M059J (cell line): Measurements from ENCODE around the gene ZDHHC1. TPM values are rescaled to one million over a fixed set of nuclear protein-coding genes. Genes with fewer than 3 reads are reported as not detected.

ENCODE experiments used
- DNase-seq: peaks from one replicate; pipeline ENCODE4 v3.0.0-alpha.2; 2012; ENCODE audit warnings: low read depth
- total RNA-seq: library from RNA; depleted of rRNA; stranded (reverse); fragments of >200 nt; shearing (Covaris generic); gene quantifications from 2 replicates; pipeline ENCODE4 v1.2.3, GENCODE V29; 2014

ZDHHC1 gene
- total RNA-seq, 1 experiment from 2014 or later, result 2.3 TPM

- no peak for DNase-seq
Observed at GRCh38 chr16:67409631-67410030, 6.6 kb downstream of the ZDHHC1 start.

GRCh38 chr16:67407788-67408452 lies 8.4 kb downstream of the ZDHHC1 start:
- no peak for DNase-seq

- DNase-seq, result no peak
Observed at GRCh38 chr16:67407176-67407787, 9.0 kb downstream of the ZDHHC1 start.

GRCh38 chr16:67406111-67406971 lies 9.9 kb downstream of the ZDHHC1 start:
- peak; percentile 60 for DNase-seq

GRCh38 chr16:67405336-67405735 lies 10.9 kb downstream of the ZDHHC1 start:
- DNase-seq, result no peak

DNA sequence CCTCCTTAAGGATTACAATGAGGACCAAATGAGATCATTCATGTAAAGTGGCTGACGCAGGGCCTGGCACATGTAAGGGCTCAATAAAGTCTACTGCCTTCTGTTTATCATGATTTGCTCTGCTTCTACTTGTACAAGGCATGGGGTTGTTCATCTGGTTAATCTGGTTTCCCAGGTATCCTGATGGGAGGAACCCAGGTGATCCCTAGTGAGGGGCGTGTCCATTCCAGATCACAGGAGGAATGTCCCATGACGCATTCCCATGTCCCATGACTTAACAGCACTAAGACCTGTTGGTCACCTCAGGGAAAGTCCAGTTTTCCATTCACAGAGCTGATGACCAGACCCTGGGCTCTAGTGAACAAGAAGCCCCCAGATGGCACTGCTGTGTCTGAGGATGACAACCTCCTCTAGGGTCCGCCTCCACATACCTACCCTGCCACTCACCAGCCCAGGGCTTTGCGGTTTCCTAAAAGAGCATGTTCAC lies 11.5 kb downstream of the ZDHHC1 start:
- no peak for DNase-seq

DNA sequence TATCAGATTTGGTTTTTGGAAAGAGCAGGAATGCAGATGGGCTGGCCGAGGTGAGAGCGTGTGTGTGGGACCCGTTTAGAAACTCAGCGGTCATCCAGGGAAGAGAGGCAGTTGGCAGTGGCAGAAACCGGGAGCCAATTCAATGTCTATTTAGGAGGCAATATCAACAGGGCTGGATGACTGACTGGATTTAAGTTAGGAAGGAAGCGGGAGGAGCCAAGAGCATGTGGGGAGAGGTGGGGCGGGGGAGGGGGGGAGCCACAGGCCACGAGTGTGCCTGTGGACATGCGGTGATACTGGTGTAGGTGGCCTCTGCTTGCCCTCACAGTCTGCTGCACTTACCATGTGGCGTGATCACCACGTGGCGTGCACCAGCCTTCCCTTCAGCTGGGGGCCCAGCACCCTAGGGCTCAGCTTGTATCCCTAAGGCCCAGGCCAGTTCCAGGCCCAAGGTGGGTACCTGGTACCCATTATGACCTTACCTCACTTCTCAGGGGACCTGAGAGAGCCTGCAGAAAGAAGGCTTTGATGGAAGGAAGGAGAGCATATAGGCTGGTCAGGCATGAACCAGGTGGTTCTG lies 12.2 kb downstream of the ZDHHC1 start:
- no peak for DNase-seq

- no peak for DNase-seq
Observed at GRCh38 chr16:67400901-67401300, 15.4 kb downstream of the ZDHHC1 start.

- DNase-seq, result no peak
Observed at GRCh38 chr16:67399749-67400704, 16.2 kb downstream of the ZDHHC1 start.

GRCh38 chr16:67399218-67399733 lies 17.0 kb downstream of the ZDHHC1 start:
- DNase-seq, result no peak

DNA sequence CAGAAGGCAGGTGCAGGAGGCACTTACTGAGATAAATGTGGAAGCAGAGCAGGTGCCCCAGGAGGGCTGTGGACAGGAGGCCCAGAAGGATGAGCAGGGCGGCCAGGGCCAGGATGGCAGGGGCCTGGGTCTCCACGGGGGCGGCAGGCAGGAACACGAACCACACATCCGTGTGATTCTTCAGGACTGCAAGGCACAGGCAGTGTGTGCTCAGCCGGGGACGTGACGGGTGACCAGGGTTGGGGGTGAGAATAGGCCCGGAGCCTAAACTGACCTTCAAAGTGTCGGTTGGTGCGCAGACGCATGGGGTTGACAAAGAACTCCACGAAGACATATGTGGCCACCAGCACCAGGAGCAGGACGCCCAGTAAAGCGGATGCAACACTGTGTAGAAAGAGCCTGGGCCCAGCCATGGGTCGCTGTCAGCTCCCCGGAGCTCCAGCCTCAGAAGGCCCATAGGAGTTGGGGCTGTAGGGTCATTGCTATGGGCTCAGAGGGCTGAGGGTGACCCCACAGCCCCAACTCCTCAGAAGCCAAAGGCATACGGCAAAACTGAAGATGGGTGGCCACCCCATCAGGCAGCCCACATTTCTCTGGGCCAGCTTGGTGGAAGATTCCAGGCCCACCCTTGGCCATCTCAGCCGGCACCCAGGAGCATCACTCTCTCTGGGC lies 17.6 kb downstream of the ZDHHC1 start:
- DNase-seq, result no peak

GRCh38 chr16:67397812-67398545 lies 18.3 kb downstream of the ZDHHC1 start:
- DNase-seq, result no peak

GRCh38 chr16:67397036-67397801 lies 19.1 kb downstream of the ZDHHC1 start:
- no peak for DNase-seq

DNA sequence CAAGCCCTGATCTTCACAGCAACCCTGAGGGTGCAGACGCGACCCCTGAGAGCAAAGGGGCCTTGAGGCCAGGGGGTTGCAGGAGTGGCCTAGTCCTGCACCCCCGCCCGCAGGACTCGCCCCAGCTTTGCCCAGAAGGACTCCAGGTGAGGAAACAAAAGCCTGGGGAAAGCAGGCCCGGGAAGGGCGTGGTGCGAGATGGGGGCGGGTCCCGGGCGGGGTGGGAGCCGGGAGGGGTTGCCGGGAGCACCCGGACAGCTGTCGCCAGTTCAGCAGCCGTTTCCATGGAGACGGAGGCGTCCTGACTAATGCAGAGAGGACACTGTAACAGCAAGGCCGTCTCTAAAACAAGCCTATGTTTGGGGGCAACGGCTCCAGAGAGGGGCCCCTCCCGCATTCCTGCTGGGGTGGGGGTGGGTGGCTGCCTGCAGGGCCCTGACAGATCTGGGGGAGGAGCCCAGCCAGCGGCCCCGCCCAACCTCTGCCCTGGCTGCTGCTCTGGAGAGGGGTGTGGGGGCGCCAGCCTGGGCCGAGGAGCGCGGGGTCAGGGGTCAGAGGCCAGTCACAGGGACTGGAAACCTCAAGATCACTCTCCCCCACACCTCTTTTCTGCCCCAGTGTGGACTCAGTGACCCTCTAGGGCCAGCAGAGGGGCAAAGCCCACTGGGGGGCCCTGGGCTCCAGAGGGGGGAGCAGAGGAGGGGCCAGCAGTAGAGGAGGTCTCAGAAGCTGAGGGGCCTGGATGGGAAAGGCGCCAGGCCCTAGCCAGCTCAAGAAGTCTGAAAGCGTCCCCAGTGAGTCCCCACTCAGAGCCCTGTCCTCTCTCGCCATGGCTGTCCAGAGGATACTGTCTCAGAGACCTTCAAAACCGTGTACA lies 19.9 kb downstream of the ZDHHC1 start:
- DNase-seq, result peak; percentile 77

GRCh38 chr16:67395458-67396158 lies 20.7 kb downstream of the ZDHHC1 start:
- peak; percentile 24 for DNase-seq

- no peak for DNase-seq
Observed at GRCh38 chr16:67395105-67395457, 21.2 kb downstream of the ZDHHC1 start.
